ENCODE measurements around the gene RNF141.
A peak's percentile ranks its signal among the peaks of the same experiment; 100 is the strongest.

RNF141 gene

GRCh38 chr11:10478574-10479550 is 62.1 kb downstream of the RNF141 start:
- no peak for DNase-seq

GRCh38 chr11:10478066-10478465 is 62.9 kb downstream of the RNF141 start:
- no peak for DNase-seq

GRCh38 chr11:10477690-10478046 is 63.3 kb downstream of the RNF141 start:
- DNase-seq: no peak

GRCh38 chr11:10476927-10477689 is 63.9 kb downstream of the RNF141 start:
- no peak for DNase-seq

GRCh38 chr11:10476342-10476741 is 64.6 kb downstream of the RNF141 start:
- DNase-seq: no peak

GRCh38 chr11:10474551-10474950 is 66.4 kb downstream of the RNF141 start:
- peak; percentile 11 for DNase-seq

GRCh38 chr11:10473371-10473770 is 67.6 kb downstream of the RNF141 start:
- no peak for DNase-seq

GRCh38 chr11:10462746-10463300 is 78.2 kb downstream of the RNF141 start:
- no peak for DNase-seq
